NB4 (cell line): ENCODE measurements around the gene RAPGEF4.

Source experiments
- CTCF ChIP-seq: IDR thresholded peaks from one replicate; pipeline ENCODE4 v1.5.1; 2012; ENCODE audit warnings: low read depth, low read length
- MAX ChIP-seq: IDR thresholded peaks from 2 replicates; pipeline ENCODE4 v1.6.1; 2011; ENCODE audit warnings: low read depth, low read length
- MYC ChIP-seq: IDR thresholded peaks from 2 replicates; pipeline ENCODE4 v1.6.1; 2011; ENCODE audit warnings: low read depth, low read length
- POLR2A ChIP-seq: IDR thresholded peaks from 2 replicates; pipeline ENCODE4 v1.6.1; 2011; ENCODE audit warnings: mild to moderate bottlenecking; ENCODE audit not compliant: insufficient read length; ENCODE audit errors: extremely low read depth

GRCh38 chr2:173049831-173050230, 314.2 kb downstream of the RAPGEF4 start:
- no peak for TF ChIP-seq CTCF
- no peak for TF ChIP-seq MAX
- TF ChIP-seq MYC = no peak
- no peak for TF ChIP-seq POLR2A
